Mesothelial cell of epicardium (in vitro differentiated cells): ENCODE measurements around the gene NDUFV2. TPM values are rescaled to one million over a fixed set of nuclear protein-coding genes. Genes with fewer than 3 reads are reported as not detected.
"Not testable (repeated sequence)": the region's sequence is repeated elsewhere in the genome, so short reads cannot be mapped to it uniquely, and the experiment has no call there.

Source experiments
- DNase-seq, 2 experiments: peaks; one replicate each; pipeline ENCODE4 v3.0.0; 2021; ENCODE audit warnings: low spot score in 2 of 2; ENCODE audit not compliant: unreplicated experiment in 2 of 2
- H3K27ac Mint-ChIP-seq: 2 replicates; pipeline ENCODE4 v1.8.0; 2021; ENCODE audit warnings: mixed read lengths
- H3K27me3 Mint-ChIP-seq: 2 replicates; pipeline ENCODE4 v1.8.0; 2021; ENCODE audit warnings: low read depth, mixed read lengths
- H3K36me3 Mint-ChIP-seq: 2 replicates; pipeline ENCODE4 v1.8.0; 2021; ENCODE audit warnings: mixed read lengths
- H3K4me1 Mint-ChIP-seq: 2 replicates; pipeline ENCODE4 v1.8.0; 2021; ENCODE audit warnings: mixed read lengths
- H3K4me3 Mint-ChIP-seq: 2 replicates; pipeline ENCODE4 v1.8.0; 2021; ENCODE audit warnings: mild to moderate bottlenecking, moderate library complexity, mixed read lengths
- H3K9me3 Mint-ChIP-seq: 2 replicates; pipeline ENCODE4 v1.8.0; 2021; ENCODE audit warnings: mixed read lengths
- total RNA-seq: library from RNA; stranded (reverse); gene quantifications from 3 replicates; pipeline ENCODE4 v1.2.1, GENCODE V29; 2021
- TF ChIP-seq, protein P1 (sequence below): fragments of 200-600 bp; sonication (generic); IDR thresholded peaks from one replicate; pipeline ENCODE4 v1.5.0; 2021; ENCODE audit warnings: antibody characterized with exemption; ENCODE audit not compliant: unreplicated experiment

The NDUFV2 gene
- total RNA-seq, 1 donor from 2014 or later = 106 TPM

GRCh38 chr18:9082711-9083510 is 19.6 kb upstream of the NDUFV2 start:
- Mint-ChIP-seq H3K27me3 (no peaks in the 10 kb centered on the region), H3K9me3 (peaks cover 3% of the 10 kb centered on the region), H3K4me3 (no peak overlapping the region), H3K36me3 (no peaks in the 10 kb centered on the region), H3K4me1 (no peaks in the 10 kb centered on the region), H3K27ac (no peak overlapping the region)
- TF ChIP-seq, protein P1, sequence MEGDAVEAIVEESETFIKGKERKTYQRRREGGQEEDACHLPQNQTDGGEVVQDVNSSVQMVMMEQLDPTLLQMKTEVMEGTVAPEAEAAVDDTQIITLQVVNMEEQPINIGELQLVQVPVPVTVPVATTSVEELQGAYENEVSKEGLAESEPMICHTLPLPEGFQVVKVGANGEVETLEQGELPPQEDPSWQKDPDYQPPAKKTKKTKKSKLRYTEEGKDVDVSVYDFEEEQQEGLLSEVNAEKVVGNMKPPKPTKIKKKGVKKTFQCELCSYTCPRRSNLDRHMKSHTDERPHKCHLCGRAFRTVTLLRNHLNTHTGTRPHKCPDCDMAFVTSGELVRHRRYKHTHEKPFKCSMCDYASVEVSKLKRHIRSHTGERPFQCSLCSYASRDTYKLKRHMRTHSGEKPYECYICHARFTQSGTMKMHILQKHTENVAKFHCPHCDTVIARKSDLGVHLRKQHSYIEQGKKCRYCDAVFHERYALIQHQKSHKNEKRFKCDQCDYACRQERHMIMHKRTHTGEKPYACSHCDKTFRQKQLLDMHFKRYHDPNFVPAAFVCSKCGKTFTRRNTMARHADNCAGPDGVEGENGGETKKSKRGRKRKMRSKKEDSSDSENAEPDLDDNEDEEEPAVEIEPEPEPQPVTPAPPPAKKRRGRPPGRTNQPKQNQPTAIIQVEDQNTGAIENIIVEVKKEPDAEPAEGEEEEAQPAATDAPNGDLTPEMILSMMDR = no peak
- no peak for DNase-seq

- no peak overlapping the region for H3K4me3 Mint-ChIP-seq
- no peaks in the 10 kb centered on the region for H3K27me3 Mint-ChIP-seq
- H3K9me3 Mint-ChIP-seq = peaks cover 3% of the 10 kb centered on the region
- DNase-seq = no peak
- TF ChIP-seq, protein P1 = no peak
- H3K4me1 Mint-ChIP-seq = no peaks in the 10 kb centered on the region
- no peaks in the 10 kb centered on the region for H3K36me3 Mint-ChIP-seq
- H3K27ac Mint-ChIP-seq = no peak overlapping the region
These were observed 16.5 kb upstream of the NDUFV2 start for GRCh38 chr18:9086015-9086414.

- Mint-ChIP-seq H3K9me3 (peaks cover 3% of the 10 kb centered on the region), H3K4me1 (no peaks in the 10 kb centered on the region), H3K27me3 (no peaks in the 10 kb centered on the region), H3K4me3 (no peak overlapping the region), H3K36me3 (no peaks in the 10 kb centered on the region), H3K27ac (no peak overlapping the region)
- DNase-seq = no peak
- TF ChIP-seq, protein P1 = no peak
These were observed 15.9 kb upstream of the NDUFV2 start for GRCh38 chr18:9086624-9087023.

DNA sequence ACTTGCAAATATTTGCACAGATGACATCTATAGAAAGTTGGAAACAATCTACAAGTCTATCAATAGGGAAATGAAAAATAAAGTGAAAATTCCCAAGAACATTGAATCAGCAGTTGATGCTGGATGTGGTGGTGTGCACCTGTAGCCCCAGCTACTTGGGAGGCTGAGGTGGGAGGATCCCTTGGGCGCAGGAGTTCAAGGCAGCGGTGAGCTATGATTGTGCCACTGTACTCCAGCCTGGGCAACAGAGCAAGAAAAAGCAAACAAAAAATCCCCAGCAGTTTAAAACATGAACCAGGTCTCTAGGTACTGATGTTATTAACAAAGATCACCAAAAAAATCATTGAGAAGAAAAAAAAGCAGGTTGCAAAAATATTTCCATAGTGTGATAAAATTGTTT is 15.4 kb upstream of the NDUFV2 start:
- Mint-ChIP-seq H3K27ac (no peak overlapping the region), H3K4me3 (no peak overlapping the region), H3K36me3 (no peaks in the 10 kb centered on the region), H3K9me3 (peaks cover 3% of the 10 kb centered on the region), H3K4me1 (no peaks in the 10 kb centered on the region), H3K27me3 (no peaks in the 10 kb centered on the region)
- TF ChIP-seq, protein P1 = no peak
- no peak for DNase-seq

DNA sequence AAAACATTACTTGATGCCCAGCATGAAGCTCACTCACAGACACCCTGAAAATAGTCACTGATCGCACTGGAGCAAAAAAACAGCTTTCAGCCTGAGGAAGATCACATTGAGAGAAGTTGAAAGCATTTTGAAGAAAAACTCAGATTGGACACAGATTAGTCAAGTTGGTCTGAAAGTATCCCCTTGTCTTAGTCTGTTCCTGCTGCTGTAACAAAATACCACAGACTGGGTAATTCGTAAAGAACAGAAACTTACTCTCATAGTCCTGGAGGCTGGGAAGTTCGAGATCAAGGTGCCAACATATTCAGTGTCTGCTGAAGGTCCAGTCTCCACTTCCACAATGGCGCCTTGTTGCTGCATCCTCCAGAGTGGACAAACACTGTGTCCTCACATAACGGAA is 14.2 kb upstream of the NDUFV2 start:
- TF ChIP-seq, protein P1 = no peak
- no peak for DNase-seq
- Mint-ChIP-seq H3K27me3 (no peaks in the 10 kb centered on the region), H3K4me1 (no peaks in the 10 kb centered on the region), H3K27ac (no peak overlapping the region), H3K4me3 (no peak overlapping the region), H3K36me3 (no peaks in the 10 kb centered on the region), H3K9me3 (peaks cover 3% of the 10 kb centered on the region)

DNA sequence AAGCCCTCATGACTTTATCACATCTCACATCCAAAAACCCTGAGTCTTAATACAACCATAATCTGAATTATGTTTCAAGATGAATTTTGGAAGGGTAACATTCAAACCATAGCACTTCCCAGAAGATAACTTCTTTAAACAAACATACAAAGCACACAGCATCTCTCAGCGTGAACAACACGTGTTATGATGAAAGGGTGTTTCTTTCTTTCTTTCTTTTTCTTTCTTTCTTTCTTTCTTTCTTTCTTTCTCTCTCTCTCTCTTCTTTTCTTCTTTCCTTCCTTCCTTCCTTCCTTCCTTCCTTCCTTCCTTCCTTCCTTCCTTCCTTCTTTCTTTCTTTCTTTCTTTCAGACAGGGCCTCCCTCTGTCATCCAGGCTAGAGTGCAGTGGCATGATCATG is 13.8 kb upstream of the NDUFV2 start:
- H3K4me1 Mint-ChIP-seq, H3K36me3 Mint-ChIP-seq, H3K27ac Mint-ChIP-seq, DNase-seq, H3K9me3 Mint-ChIP-seq, H3K27me3 Mint-ChIP-seq, H3K4me3 Mint-ChIP-seq: not testable (repeated sequence)
